ENCODE results near the gene CREB3L4.

DNA sequence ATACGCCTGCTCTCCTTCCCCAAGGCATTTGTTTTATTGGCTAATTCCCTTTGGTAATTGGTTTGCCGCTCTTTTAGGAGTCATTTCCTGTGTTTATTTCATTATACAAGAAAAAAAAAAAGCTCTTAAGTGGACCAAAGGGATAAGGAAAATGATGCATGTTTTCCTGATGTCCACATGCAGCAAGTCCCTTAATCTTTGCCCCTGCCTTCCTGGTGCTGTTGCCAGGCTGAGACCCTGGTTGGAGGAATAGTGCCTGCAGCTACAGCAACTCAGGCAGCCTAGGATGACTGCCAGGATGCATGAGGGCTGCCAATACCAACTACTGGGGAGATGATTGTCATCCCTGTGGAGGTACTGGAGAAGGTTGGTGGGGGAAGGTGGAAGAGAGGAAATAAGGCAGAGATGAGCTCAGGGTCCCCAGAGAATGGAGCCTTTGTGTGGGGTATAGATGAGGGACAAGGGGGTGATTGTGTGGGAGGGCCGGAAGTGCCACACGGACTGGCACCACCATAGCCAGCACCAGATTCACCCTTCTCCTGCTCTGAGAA is 38.8 kb upstream of the CREB3L4 start:
- TF ChIP-seq CTCF (IDR thresholded peaks at IDR 0.05; ENCODE audit: low read depth, low read length, missing input control) (no peak), MAX (IDR thresholded peaks at IDR 0.05) (no peak), TAF1 (conservative IDR thresholded peaks at IDR 0.05) (no peak), REST (IDR thresholded peaks at IDR 0.05) (no peak), RAD21 (IDR thresholded peaks at IDR 0.05) (no peak), GABPA (IDR thresholded peaks at IDR 0.05 in 1 of 2, conservative IDR thresholded peaks at IDR 0.05 in 1 of 2) (no peak)
- TF ChIP-seq, protein P1, sequence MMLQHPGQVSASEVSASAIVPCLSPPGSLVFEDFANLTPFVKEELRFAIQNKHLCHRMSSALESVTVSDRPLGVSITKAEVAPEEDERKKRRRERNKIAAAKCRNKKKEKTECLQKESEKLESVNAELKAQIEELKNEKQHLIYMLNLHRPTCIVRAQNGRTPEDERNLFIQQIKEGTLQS (IDR thresholded peaks at IDR 0.05), result no peak
